Posterior vena cava (tissue), 2 donors: ENCODE data around the gene FCHSD2. TPM values are rescaled to one million over a fixed set of nuclear protein-coding genes. Genes with fewer than 3 reads are reported as not detected.

ENCODE experiments used
- DNase-seq: peaks from one replicate; pipeline ENCODE4 v3.0.0-alpha.2; 2020; ENCODE audit warnings: low spot score
- intact Hi-C, 2 donors: fragments of 100-400 bp; cut with DNase I; formaldehyde crosslinking; loops; one replicate each; pipeline versions ENCODE4 v1.14.1 to v1.14.2; 2022 to 2023
- total RNA-seq, 2 donors: library from RNA; stranded (reverse); fragmentation: NEBNext Ultra II Directional; extraction: Animal tissue kit (Norgen Biotek cat#: 25700); gene quantifications; one replicate each; pipeline ENCODE4 v1.2.1, GENCODE V29; 2021
- donor health status: DM: yes; HTN: yes; CAD: no.
- donor health status: DM: yes; HTN: yes; CAD: no.

The FCHSD2 gene
- total RNA-seq, 2 donors from 2014 or later = 55.6 to 62.1 TPM

DNA sequence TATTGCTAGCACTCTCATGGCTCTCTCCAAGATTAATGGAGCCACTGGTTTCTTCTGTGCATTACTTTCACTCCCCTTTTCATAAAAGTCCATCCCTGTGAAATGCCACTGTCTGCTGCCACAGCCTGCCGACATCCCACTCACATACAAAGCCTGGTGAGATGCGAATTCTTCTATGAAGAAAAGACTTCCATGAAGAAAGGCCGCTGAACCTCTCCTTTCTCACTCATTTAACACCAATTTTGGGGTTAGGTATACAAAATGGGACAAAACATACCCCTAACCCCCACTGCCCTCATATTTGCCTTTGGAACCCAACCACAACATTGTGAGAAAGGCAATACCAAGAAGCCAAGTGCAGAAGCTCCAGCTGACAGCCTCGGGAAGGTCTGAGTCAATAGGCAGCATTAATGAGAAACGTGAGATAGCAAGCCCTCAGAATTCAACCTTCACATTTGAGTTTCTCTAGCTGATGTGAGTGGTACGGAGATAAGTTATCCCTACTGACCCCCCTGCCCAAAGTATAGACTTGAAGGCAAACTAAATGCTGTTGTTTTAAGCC is 171.5 kb downstream of the FCHSD2 start:
- DNase-seq = no peak
- intact Hi-C loops = no loop called here

DNA sequence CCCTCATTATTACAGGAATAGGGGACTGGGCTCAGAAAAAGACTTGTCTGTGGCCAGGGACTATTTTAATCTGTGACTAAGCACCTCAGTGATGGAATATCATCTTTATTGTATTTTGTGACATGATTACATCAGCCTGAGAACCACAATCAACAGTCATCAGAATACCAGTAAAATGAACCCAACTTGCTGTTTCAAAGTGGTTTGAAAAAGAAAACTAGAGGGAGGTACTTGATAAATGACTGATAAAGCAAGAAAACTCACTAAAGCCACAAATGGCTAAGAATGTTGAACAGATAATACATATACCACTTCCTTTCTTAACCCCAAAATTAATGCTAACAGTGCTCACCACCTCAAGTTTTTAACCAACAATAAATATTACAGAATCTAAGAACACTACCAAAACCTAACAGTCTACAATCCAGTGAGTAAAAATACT is 172.2 kb downstream of the FCHSD2 start:
- no peak for DNase-seq
- intact Hi-C loops = no loop called here

- DNase-seq = no peak
- intact Hi-C loops = no loop called here
Observed at GRCh38 chr11:72968390-72968789, 173.7 kb downstream of the FCHSD2 start.

GRCh38 chr11:72965672-72966071 is 176.4 kb downstream of the FCHSD2 start:
- DNase-seq = no peak
- intact Hi-C loops = no loop called here

GRCh38 chr11:72962717-72963116 is 179.4 kb downstream of the FCHSD2 start:
- intact Hi-C loops = no loop called here
- DNase-seq = no peak

DNA sequence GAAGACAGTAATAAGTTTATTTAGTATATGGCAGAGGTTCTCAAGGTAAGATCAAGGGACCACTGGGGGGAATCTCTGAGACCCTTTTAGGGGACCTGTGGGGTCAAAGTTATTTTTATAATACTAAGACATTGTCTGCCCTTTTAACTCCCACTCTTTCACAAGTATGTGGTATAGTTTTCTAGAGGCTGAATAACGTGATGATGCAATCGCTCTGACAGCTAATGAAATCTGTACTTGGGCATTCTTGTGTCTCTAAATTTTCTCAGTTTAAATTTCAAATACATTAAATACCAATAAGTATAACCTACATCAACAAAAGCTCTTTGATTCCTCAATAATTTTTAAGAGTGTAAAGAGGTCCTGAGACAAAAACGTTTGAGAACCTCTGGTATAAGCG is 180.0 kb downstream of the FCHSD2 start:
- DNase-seq = no peak
- intact Hi-C loops = no loop called here

- intact Hi-C loops = no loop called here
- no peak for DNase-seq
Observed at GRCh38 chr11:72959998-72960731, 182.0 kb downstream of the FCHSD2 start.

- intact Hi-C loops = no loop called here
Observed at GRCh38 chr11:72958791-72959190, 183.3 kb downstream of the FCHSD2 start.

DNA sequence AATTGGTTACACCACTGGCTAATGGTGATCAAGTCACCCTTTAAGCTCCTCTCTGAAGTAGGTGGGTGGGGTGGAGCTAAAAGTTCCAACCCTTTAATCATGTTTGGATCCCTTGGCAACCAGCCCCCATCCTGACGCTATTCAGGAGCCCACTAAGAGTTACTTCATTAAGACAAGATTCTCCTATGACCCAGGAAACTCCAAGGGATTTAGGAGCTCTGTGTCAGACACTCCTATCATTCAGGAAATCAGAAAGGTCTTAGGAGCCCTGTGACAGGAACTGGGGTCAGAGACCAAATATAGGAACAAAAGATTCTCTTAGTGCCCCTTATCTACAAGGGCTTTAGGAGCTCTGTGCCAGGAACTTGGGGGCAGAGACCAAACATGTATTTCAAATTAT is 186.7 kb downstream of the FCHSD2 start:
- DNase-seq = no peak
- intact Hi-C loops = no loop called here

More at GRCh38 chr11:72958791-72959190, 183.3 kb downstream of the FCHSD2 start:
- DNase-seq = no peak

DNA sequence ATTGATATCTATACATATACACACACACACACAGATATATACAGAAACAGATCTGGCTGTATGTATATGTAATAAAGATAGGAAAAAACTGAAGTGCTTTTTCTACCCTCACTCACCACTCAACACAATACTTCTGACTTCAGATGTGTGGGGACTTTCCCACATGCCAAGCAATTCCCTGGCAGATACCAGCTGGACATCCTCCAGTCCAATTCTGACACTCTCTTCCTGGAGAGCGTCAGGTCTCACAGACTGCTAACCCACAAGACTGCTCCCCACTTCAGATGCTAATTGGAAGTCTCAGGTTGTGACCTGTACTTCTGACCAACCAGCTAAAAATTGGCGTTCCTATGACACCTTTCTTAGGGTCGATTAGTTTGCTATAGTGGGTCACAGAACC is 187.3 kb downstream of the FCHSD2 start:
- DNase-seq = no peak
- intact Hi-C loops = no loop called here

GRCh38 chr11:72953637-72954036 is 188.5 kb downstream of the FCHSD2 start:
- intact Hi-C loops = no loop called here
- DNase-seq = no peak

DNA sequence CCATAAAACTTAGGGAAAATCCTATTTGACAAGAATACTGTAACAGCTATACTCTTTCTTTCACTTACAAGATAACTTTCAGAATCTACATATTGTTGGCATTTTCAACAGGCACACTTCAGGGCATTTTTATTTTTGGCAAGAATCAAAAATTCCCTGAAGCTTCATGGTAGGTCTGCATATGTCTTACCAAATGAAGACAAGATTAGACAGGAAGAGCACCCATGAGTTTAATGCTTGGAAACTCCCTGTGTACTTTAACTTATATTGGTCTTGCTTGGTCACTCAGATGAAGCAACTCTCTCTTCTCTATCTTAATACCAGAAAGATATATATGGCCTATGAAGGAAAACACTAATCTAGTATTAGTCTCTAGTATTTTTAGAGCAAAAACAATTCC is 190.2 kb downstream of the FCHSD2 start:
- DNase-seq = no peak
- intact Hi-C loops = no loop called here

- intact Hi-C loops = no loop called here
Observed at GRCh38 chr11:72951193-72951592, 190.9 kb downstream of the FCHSD2 start.

GRCh38 chr11:72950685-72951084 is 191.4 kb downstream of the FCHSD2 start:
- intact Hi-C loops = no loop called here
- DNase-seq = no peak

More at GRCh38 chr11:72951193-72951592, 190.9 kb downstream of the FCHSD2 start:
- DNase-seq = no peak

DNA sequence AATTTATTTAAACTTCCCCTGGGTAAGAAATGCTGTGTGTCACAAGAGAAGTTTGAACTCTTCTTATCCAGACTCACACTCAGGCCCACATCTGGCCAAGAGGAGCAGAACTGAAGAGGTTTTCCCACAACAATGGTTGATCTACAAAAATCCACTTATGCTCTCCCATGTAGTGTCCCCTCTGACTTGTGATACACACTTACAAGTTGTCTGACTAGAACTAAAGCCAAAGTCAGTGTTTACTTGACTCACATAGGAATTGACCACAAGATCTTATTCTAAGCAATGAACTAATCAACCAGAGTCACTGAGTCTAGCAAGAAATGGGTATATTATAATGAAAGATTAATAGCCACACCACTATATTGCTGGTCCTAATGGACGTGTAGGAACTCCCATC is 194.9 kb downstream of the FCHSD2 start:
- DNase-seq = no peak

DNA sequence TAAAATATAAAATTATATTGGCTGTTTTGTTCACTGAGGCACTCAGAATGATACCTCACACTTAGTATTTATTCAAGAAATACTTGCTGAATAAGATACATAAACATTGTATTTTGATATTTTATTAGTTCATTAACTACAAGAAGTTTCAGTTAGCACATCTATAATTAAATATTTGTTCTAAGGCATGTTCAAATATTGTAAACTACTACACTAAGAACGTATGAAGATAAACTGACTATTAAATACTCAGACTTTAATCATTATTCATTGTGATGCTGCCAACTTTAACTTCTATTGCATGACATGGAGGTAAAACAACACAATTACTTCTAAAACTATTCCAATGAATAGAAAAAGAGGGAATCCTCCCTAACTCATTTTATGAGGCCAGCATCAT is 198.5 kb downstream of the FCHSD2 start:
- intact Hi-C loops = no loop called here
- DNase-seq = no peak

More for the DNA sequence above, 194.9 kb downstream of the FCHSD2 start:
- intact Hi-C loops = no loop called here

GRCh38 chr11:72940417-72940816 is 201.7 kb downstream of the FCHSD2 start:
- no peak for DNase-seq
- intact Hi-C loops = no loop called here

- intact Hi-C loops = no loop called here
- DNase-seq = no peak
Observed at GRCh38 chr11:72939031-72939430, 203.1 kb downstream of the FCHSD2 start.

GRCh38 chr11:72937439-72937838 is 204.7 kb downstream of the FCHSD2 start:
- DNase-seq = no peak
- intact Hi-C loops = no loop called here

DNA sequence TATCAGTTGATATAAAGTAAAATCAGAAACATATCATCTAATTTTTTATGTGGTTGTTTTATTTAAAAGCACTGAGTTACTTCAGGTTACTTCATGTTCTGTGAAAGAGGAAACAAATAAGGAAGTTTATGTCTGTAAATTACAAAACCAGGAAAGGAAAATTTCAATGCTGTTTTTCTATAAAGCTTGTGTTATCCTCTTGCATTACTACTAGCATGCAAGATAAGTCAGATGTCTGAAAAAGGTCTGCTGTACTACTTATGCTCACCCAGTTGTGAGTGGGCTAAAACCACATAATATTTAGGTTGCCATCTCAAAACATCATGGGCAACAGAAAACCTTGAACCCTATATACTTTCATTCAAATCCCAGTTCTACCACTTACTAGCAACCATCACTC is 206.4 kb downstream of the FCHSD2 start:
- no peak for DNase-seq

DNA sequence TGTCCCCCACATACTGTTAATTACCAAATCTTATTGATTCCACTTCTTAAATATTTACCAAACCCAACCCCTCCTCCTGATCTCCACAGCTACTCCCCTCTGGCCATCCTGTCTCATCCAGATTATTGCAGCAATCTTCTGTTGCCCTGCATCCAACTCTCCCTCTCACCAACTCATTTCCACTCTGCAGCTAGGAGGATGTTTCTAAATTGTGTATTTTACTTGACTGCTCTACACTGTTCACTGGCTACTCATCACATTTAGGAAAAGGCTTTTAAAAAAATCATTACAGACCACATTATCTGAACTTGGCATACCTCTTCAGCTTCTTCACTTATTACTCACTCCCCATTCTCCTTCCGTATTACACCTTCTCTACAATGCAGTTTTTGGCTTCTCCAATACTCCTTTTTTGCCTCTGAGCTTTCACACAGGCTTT is 210.0 kb downstream of the FCHSD2 start:
- no peak for DNase-seq
- intact Hi-C loops = no loop called here

More for the DNA sequence above, 206.4 kb downstream of the FCHSD2 start:
- intact Hi-C loops = no loop called here
